Measurements from ENCODE around the gene MICAL3.
"Not testable (repeated sequence)": the region's sequence is repeated elsewhere in the genome, so short reads cannot be mapped to it uniquely, and the experiment has no call there.

Gene MICAL3

DNA sequence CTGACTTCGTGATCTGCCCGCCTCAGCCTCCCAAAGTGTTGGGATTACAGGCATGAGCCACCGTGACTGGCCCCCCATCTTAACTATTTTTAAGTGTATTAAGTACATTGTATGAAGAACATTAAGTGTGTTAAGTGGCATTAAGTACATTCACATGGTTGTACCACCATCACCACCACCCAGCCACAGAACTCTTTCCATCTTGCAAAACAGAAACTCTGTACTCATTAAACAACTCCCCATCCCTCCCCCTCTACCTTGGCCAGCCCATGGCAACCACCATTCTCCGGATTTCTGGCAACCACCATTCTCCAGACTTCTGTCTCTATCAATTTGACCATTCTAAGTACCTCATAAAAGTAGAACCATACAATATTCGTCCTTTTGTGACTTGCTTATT lies 35.6 kb upstream of the MICAL3 start:
- DNase-seq = no peak

DNA sequence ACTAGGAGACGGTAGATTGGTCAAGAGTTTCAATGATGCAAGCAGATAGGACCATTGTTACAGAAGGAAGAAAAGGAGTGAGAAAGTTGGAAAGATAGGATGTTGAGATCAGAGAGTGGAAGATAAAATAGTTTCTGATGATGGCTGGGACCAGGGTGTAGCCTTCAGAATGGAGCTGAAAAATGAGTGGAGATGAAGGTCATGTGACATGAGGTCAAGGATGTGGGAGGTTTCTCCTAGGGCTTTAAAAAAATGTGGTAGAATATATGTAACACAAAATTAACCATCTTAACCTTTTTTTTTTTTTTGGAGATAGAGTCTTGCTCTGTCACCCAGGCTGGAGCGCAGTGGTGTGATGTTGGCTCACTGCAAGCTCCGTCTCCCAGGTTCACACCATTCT lies 35.1 kb upstream of the MICAL3 start:
- DNase-seq = no peak

DNA sequence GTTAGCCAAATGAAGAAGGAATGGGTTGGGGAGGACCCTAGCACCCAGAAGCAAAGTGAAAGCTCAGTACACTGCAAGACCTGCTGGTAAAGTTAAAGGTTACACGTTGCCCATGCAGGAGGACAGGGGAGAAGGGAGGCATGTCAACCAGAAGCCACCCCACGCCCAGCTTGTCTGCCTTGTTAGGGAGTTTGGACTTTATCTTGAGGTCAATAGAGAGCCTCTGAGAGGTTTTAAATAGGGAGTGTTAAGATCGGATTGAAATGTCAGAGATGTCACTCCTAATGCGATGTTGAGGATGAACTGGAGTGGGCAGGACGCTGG lies 34.7 kb upstream of the MICAL3 start:
- no peak for DNase-seq

DNA sequence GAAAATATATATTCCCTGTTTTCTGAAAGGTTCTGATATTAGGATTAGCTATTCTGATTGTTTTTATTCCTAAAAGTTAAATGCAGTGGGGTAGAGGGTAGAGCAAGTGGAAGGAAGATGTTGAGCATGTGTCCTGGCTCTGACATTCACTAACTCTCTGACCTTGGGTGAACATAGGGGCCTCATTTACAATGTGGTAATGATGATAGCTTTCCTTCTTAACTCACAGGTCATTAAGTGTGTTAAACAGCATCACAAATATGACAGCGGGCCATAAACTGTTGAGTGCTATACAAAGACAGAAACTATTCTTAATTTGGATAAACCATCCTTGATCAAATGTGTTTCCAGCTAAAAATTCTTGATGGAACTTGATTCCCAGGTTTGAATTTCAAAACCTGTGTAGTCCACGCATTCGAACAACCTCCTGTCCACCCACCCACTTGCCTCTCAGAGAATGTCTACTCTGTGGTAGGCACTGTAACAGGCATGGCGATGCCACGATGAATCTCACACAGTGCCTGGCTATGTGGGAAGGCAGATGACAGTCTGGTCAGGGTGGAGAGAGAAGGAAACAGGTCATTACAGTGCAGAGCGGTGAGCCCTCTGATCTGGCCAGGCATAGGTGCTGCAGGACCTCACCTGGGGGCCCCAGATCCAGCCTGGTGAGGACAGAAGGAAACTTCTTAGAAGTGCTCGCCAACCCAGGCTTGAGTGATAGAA lies 34.2 kb upstream of the MICAL3 start:
- DNase-seq = no peak

DNA sequence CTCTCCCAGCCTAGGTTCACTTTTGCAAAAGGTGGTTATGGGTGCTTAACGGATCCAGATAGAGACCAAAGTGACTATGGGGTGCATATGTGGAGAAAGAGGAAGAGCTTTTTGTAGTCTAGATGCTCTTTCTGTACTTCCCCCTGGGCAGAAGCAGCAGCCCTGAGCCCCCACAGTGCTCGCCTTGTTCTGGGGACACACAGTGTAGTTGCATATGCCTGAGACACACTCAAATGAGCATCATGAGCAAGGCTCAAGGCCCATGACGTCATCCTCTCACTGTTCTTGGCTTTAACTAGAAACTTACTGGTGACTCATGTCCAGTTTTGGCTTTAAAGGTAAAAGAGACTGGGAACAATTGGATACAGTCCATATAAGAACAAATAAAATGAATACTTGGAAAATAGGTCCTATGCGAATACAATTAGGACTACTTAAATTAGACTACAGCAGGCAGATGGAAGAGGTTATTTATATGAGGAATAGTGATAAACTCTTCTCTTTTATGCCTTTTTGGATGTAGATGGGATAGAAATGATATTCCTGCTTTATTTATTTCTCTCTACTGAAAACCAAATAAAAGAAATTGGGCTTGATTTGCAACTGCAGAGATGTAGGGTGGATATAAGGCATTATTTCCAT lies 33.3 kb upstream of the MICAL3 start:
- no peak for DNase-seq

DNA sequence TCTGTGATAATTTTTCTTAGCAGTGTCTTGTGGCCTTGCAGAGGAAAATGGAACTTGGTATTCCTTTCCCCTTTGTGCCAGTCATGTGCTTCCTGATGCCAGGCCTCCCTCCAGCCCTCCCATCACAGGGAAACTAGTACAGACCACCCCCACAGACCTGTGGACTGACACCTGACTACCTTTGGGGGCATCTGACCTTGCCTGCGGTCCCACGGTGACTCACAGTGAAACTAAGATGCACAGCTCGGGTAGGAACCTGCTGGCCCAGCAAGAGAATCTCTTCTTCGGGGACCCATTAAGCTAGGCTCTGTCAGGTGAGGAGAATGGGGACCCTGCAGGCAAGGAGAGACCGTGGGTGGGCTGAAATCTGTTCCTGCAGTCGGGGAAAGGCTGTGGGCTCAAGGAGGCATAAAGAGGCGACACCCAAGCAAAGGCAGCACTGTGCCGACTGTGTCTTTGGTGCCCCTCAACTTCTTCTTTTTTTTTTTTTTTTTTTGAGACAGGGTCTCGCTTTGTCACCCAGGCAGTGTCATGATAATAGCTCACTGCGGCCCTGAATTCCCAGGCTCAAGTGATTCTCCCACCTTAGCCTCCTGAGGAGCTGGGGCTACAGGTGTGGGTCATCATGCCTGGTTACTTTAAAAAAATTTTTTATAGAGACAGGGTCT lies 32.6 kb upstream of the MICAL3 start:
- no peak for DNase-seq

DNA sequence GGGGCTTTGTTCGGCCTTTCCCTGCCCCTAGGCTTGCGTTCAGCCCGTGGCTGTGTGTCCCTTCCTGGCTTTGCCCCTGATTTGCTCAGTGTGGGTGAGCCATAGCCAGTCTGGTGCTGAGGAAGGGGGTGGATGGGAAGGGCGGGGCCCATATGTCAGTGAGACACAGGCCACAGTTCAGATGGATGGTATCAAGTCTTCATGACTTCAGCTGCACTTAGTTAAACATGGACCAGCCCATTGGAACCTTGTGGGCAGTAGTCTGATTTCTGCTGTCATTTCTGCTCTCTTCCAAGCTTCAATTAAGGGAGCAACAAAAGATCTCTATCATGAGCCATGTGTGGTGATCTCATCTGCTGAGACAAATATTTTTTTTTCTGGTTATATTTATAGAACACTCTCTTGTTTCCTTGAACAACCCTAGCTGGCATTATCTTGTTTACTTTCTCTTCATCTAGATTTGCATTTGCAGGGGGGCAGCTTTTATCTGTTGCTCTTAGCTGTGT lies 31.9 kb upstream of the MICAL3 start:
- peak; percentile 2 for DNase-seq

DNA sequence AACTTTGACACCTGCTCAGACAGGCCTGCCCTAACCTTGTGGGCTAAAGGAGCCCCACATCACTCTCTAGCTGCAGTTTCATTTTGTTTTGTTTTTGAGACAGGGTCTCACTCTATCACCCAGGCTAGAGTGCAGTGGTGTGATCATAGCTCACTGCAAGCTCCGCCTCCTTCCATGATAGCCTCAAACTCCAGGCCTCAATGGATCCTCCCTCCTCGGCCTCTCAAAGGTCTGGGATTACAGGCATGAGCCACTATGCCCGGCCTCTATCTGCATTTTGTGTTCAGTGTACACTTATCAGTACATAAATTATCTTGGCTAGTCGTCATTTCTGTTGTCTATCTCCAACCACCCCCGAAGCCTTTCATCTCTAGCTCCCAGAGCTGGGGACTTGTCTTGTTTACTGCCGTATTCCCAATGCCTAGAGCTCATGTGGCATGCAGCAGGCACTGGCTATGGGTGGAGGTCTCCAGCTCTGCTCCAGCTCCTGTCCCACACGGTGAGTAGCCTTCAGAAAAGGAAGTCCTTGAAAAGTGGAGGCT lies 31.3 kb upstream of the MICAL3 start:
- no peak for DNase-seq

DNA sequence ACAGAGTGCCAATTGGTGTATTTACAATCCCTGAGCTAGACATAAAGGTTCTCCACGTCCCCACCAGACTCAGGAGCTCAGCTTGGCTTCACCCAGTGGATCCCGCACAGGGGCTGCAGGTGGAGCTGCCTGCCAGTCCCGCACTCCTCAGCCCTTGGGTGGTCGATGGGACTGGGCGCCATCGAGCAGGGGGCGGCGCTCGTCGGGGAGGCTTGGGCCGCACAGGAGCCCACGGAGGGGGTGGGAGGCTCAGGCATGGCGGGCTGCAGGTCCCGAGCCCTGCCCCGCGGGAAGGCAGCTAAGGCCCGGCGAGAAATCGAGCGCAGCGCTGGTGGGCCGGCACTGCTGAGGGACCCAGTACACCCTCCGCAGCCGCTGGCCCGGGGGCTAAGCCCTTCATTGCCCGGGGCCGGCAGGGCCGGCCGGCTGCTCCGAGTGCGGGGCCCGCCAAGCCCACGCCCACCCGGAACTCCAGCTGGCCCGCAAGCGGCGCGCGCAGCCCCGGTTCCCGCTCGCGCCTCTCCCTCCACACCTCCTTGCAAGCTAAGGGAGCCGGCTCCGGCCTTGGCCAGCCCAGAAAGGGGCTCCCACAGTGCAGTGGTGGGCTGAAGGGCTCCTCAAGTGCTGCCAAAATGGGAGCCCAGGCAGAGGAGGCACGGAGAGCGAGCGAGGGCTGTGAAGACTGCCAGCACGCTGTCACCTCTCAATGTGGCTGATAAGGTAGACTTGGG lies 29.0 kb upstream of the MICAL3 start:
- DNase-seq = not testable (repeated sequence)

DNA sequence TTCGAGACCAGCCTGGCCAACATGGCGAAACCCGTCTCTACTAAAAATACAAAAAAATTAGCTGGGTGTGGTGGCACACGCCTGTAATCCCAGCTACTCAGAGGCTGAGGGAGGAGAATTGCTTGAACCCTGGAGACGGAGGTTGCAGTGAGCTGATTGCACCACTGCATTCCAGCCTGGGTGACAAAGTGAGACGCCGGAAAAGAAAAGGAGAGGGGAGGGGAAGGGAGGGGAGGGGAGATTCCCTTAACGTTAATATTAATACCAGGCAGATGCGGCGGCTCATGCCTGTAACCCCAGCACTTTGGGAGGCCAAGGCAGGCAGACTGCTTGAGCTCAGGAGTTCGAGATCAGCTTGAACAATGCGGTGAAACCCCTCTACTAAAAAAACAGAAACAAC lies 26.8 kb upstream of the MICAL3 start:
- DNase-seq = not testable (repeated sequence)

DNA sequence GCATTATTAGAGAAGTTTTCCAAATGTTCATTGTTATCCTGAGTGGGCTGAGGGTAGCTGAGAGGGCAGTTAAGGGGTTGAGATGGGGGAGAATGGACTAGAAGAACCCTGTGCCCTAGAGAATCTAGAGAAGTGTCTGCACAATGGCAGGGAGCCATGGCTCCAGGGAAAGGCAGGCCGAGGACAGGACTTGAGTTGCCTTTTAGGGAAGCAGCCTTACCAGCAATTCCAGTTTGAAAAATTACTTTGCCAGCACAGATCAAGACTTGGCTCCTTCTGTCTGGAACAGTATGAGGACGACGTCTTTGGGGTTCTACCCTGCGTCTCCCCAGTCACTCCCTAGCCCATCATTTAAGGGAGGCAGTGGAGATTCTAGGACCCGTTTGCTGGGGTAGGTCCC lies 25.7 kb upstream of the MICAL3 start:
- no peak for DNase-seq

DNA sequence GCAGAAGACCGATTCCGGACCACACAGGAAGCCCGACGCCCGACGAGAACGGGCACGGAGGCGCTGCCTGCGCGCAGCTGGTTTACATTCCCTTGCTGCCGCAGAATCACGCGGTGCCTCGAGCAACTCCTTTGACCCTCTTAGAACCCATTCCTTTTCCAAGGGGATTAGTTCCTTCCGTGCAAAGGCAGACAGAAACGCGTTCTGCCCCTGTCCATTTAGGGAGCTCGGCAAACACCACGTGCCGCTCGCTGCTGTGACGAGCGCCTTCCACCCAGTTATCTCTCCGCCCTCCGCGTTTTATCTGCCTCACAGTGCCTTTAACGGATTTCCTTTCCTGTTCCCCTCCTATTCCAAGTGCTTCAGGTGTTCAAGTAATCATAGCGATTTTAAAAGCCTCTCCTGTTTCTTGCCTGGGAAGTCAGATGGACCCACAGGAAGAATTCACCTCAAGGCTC lies 24.1 kb upstream of the MICAL3 start:
- no peak for DNase-seq

DNA sequence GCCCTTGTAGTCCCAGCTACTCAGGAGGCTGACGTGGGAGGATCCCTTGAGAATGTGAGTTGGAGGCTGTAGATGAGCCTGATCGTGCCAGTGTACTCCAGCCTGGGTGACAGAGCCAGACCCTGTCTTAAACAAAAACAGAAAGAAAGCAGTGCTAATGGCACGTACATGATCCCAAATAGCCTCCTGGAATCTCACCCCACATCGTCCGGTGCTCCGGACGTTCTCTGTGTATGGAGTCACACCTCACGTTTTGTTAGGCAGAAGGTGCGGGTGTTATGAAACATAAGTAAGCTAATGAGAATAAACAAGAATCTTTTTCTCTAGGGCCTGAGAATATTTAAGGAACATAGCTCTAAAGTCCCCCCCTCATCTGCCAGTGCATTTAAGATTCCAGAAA lies 23.7 kb upstream of the MICAL3 start:
- DNase-seq = no peak

DNA sequence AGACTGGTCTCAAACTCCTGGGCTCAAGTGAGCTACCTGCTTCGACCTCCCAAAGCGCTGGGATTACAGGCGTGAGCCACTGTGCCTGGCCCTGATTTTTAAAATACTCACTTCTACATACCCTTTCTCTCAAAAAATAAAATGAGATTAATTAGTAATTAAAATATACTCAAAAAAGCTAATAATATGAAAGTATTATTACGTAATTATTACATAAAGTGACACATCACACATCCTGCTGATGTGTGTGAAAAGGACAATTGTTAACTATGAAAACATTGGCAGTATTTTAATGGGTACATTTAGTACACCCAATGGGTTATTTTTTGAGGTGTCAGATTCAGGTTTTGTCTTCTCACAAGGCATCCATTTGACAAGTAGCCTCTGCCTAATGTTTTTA lies 21.4 kb upstream of the MICAL3 start:
- DNase-seq = no peak

DNA sequence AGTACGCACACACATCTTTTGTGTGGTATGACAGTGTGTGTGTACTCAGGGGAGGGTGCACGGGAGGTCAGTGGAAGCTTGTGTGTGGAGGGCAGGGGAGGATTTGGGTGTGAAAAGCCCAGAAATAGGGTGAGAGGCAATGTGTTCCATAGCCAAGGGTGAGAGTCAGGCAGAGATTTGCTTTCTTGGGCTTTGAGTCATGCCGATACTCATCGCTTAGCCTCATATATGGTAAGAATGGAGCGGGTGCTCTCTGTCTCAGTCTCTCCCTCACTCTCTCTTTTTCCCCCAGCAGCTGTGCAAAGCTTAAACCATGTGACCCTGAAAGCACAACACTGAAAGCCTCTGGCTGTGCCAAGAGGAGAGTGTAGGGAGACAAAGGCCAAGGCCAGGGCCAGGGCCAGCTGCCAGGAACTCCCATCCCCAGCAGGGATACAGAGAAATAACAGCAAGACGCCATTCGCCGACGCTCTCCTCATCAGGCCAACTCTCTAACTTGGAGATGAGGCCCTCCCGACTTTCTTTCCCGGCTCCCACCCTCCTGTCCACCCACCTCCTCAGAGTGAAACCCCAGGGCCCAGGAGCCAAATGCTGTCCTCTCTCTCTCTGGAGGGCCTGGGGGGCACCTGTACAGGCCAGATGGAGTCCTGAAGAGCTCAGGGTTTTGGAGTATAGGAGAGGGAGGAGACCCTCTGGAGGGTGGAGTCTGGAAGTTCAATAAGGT lies 20.3 kb upstream of the MICAL3 start:
- peak; percentile 92 for DNase-seq

DNA sequence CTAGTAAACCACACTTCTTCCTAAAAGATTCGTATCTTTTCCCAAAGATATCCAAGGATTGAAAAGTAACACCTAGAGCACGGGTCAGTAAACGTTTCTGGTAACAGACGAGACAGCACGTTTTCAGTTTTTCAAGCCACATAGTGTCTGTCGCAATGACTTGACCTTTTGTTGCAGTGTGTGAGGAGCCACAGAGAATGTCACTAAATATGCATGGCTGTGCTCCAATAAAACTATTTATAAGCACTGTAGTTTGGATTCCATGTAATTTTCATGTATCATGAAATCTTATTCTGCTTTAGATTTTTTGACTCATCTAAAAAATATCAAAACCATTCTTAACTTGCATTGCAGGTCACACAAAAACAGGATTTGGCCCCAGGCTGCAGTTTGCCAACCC lies 18.3 kb upstream of the MICAL3 start:
- DNase-seq = no peak

DNA sequence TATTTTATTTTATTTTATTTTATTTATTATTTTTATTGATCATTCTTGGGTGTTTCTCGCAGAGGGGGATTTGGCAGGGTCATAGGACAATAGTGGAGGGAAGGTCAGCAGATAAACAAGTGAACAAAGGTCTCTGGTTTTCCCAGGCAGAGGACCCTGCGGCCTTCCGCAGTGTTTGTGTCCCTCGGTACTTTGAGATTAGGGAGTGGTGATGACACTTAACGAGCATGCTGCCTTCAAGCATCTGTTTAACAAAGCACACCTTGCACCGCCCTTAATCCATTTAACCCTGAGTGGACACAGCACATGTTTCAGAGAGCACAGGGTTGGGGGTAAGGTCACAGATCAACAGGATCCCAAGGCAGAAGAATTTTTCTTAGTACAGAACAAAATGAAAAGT lies 16.5 kb upstream of the MICAL3 start:
- DNase-seq = not testable (repeated sequence)

DNA sequence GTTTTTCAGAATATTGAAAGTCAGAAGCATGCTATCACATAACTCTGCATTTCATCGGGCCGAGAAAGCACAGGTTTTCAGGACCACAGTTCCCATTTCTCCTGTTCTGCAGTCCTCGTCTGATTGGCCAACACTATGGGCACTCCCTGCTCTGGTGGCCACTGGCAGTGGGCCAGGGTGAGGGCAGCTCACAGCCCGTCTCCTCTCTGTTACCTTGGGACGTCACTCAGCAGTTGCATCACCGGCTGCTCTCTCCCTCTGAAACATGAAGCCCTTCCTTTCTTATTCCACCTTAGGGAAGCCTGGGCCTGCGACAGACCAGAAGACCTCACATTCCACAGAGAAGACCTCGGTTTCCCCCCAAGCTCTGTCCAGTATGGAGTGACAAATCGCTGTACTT lies 11.4 kb upstream of the MICAL3 start:
- no peak for DNase-seq

DNA sequence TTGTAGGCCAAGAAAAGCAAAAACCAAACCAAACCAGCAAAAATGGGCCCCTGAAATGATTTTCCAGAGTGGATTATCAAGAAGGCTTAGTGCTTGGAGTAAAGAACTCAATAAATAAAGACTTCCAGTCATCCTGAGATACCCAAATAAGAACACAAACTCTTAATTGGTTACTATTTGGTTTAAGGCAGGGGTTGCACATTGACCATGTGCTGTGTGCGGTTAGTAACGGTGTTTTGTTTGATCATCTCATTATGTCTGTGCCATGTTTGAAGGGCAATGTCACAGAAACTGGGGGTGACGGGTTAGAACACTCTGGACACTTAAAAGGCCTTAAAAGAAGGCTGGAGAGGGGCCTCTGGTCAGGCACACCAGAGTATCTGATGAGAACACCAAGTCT lies 9.7 kb upstream of the MICAL3 start:
- no peak for DNase-seq

DNA sequence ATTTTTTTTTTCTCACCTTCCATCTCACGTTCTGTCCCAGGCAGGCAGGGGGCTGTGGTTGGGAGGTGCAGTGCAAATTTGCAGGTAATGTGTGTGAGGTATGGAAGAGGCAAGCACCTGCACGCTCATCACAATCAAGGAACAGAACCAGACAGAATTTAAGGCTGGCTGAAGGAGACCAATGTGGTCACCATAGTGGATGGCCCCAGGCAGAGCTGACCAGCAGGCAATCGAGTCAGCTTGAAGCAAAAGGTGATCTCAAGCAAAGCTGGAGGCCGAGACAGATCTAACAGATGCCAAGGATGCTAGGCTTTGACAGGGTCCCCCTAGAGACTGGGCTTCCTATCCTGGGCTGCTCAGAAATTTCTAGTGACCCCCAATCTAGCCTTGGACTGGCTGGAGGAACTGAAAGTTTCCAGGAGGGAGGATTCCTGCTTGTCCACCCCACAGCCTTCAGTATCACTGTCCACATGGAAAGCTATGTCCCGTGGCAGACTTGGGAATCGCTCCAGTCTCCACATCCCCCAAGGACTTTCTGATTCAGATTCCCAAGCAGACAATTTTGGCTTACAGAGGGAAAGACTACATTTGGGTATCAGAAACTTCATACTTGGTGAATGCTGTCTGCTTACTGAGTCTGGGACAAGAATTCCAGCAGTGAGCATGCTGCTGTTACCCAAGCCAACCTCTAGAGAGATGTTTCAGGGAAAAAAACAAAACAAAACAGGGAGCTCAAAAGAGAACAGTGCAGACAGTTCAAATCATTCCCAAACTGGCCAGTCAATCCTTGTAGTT lies 9.0 kb upstream of the MICAL3 start:
- no peak for DNase-seq

DNA sequence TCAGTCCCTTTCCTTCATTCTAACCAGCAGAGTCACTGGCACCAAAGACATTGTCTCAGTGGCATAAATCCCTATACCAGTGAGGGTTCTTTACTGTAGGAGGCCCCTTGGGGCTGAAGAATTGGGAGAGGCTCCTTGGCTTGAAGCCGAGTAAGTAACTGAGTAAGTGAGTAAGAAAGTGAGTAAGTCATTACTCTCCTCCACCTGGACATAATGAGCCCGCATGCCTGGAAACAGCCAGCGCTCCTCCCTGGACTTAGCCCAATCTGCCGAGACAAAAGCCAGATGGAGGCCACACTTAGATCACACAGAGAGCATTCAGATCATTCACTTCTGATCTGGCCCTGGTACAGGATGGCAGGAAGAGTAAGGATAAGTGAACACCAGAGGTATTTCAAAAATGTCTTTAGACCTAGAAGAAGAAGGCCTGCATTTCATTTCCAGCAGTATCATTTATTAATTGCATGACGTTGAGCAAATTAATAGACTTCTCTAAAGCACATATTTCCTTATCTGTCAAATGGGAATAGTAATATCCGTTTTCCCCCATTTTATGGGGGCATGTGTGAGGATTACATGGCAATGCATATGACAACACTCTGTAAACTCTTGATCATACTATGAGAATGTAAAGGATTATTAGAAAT lies 8.2 kb upstream of the MICAL3 start:
- DNase-seq = no peak
